ENCODE measurements around the gene TMEM131L. TPM values are rescaled to one million over a fixed set of nuclear protein-coding genes. Genes with fewer than 3 reads are reported as not detected.

Gene TMEM131L
- total and polyA plus RNA-seq, 12 donors: 2.5 to 11.7 (median 4.8) TPM

GRCh38 chr4:153541456-153542096 is 75.4 kb downstream of the TMEM131L start:
- no peaks in the 10 kb centered on the region for H3K4me1 ChIP-seq (replicated peaks in 1 of 2)
- H3K27me3 ChIP-seq: no peaks in the 10 kb centered on the region
- no peak overlapping the region for H3K27ac ChIP-seq
- intact Hi-C loops (cut with DNase I): no loop called here
- TF ChIP-seq, protein P1, sequence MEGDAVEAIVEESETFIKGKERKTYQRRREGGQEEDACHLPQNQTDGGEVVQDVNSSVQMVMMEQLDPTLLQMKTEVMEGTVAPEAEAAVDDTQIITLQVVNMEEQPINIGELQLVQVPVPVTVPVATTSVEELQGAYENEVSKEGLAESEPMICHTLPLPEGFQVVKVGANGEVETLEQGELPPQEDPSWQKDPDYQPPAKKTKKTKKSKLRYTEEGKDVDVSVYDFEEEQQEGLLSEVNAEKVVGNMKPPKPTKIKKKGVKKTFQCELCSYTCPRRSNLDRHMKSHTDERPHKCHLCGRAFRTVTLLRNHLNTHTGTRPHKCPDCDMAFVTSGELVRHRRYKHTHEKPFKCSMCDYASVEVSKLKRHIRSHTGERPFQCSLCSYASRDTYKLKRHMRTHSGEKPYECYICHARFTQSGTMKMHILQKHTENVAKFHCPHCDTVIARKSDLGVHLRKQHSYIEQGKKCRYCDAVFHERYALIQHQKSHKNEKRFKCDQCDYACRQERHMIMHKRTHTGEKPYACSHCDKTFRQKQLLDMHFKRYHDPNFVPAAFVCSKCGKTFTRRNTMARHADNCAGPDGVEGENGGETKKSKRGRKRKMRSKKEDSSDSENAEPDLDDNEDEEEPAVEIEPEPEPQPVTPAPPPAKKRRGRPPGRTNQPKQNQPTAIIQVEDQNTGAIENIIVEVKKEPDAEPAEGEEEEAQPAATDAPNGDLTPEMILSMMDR (IDR thresholded peaks at IDR 0.05): no peak
- no peak for TF ChIP-seq POLR2A (IDR thresholded peaks at IDR 0.05)
- no peaks in the 10 kb centered on the region for H3K36me3 ChIP-seq (replicated peaks in 1 of 2)
- no peak overlapping the region for H3K4me3 ChIP-seq
- H3K9me3 ChIP-seq (replicated peaks in 1 of 3): no peaks in the 10 kb centered on the region
- WGBS, 4 donors: 91 to 98% (median 93%) methylated on average over 7 of the region's 7 CpGs
- DNase-seq: no peak

GRCh38 chr4:153542131-153542530 is 76.0 kb downstream of the TMEM131L start:
- Histone ChIP-seq H3K27ac (peak overlapping the region in 1 of 5 donors; percentile 50), H3K36me3 (replicated peaks in 1 of 2) (no peaks in the 10 kb centered on the region), H3K4me1 (replicated peaks in 1 of 2) (no peaks in the 10 kb centered on the region), H3K4me3 (no peak overlapping the region), H3K27me3 (no peaks in the 10 kb centered on the region), H3K9me3 (replicated peaks in 1 of 3) (no peaks in the 10 kb centered on the region)
- WGBS, 4 donors: 80 to 95% (median 84%) methylated on average over 6 of the region's 6 CpGs
- TF ChIP-seq POLR2A (IDR thresholded peaks at IDR 0.05): no peak
- TF ChIP-seq, protein P1 (IDR thresholded peaks at IDR 0.05): no peak
- no peak for DNase-seq
- intact Hi-C loops (cut with DNase I): no loop called here

DNA sequence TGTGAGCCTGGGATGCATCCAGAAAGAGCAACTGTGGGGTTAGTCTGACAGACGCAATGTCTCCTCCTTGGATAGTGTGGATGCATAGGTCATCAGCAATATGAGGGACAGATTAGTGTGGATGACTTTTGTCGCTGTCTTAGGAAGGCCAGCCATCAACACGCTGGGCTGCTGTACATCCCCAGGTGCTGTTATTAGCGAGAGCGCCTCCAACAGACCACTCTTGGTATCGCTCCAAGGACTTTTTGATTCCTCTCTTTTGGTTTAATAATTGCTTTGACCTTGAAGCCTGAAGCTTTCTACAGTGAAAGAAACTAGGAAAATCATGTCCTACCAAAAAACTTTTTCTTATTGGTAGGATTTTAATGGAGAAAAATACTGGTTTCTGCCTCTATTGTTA is 76.7 kb downstream of the TMEM131L start:
- Histone ChIP-seq H3K4me3 (no peak overlapping the region), H3K36me3 (replicated peaks in 1 of 2) (no peaks in the 10 kb centered on the region), H3K27ac (peak overlapping the region in 1 of 5 donors; percentile 50), H3K27me3 (no peaks in the 10 kb centered on the region), H3K9me3 (replicated peaks in 1 of 3) (no peaks in the 10 kb centered on the region), H3K4me1 (replicated peaks in 1 of 2) (no peaks in the 10 kb centered on the region)
- WGBS, 4 donors: 79 to 85% (median 81%) methylated on average over 6 of the region's 6 CpGs
- DNase-seq: no peak
- intact Hi-C loops (cut with DNase I): no loop called here
- no peak for TF ChIP-seq POLR2A (IDR thresholded peaks at IDR 0.05)
- TF ChIP-seq, protein P1 (IDR thresholded peaks at IDR 0.05): no peak

DNA sequence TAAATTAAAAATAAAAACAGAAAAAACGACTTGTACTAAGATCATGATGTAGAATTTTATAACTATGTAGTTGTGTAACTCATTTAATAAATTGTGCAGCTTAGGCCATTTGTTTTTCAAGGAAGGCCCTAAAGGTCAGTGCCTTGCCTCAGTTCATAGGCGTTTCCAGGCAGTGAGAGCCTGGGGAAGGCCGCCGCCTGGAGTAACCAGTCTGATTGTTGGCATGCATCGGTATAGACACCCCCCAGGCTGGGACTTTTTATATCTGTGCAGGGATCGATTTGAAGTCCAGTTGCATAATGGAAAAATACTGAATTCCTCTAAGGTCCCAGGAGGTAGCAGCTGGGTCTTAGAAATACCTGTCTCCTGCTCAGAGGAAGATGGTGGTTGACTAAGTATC is 77.2 kb downstream of the TMEM131L start:
- peak overlapping the region in 1 of 5 donors; percentile 55 for H3K27ac ChIP-seq
- no peak for DNase-seq
- intact Hi-C loops (cut with DNase I): no loop called here

More for the DNA sequence above, 77.2 kb downstream of the TMEM131L start:
- WGBS, 4 donors: 62 to 81% (median 71%) methylated on average over 6 of the region's 6 CpGs
- Histone ChIP-seq H3K36me3 (replicated peaks in 1 of 2) (no peaks in the 10 kb centered on the region), H3K9me3 (replicated peaks in 1 of 3) (no peaks in the 10 kb centered on the region), H3K4me1 (replicated peaks in 1 of 2) (no peaks in the 10 kb centered on the region), H3K4me3 (no peak overlapping the region), H3K27me3 (no peaks in the 10 kb centered on the region)
- TF ChIP-seq, protein P1 (IDR thresholded peaks at IDR 0.05): no peak
- TF ChIP-seq POLR2A (IDR thresholded peaks at IDR 0.05): no peak

All from adrenal gland (tissue), 12 donors.